GM06990 (cell line): Measurements from ENCODE around the gene SMCHD1.

ENCODE experiments used
- DNase-seq: peaks from one replicate; pipeline ENCODE4 v3.0.0-alpha.2; 2011; ENCODE audit not compliant: insufficient read length; ENCODE audit errors: extremely low read depth
- H3K27me3 ChIP-seq: replicated peaks from 2 replicates; pipeline ENCODE4 v1.6.0; 2011; ENCODE audit warnings: low read length; ENCODE audit not compliant: control insufficient read depth, insufficient read depth
- H3K36me3 ChIP-seq: 2 replicates; pipeline ENCODE4 v1.5.1; 2011; ENCODE audit warnings: low read length; ENCODE audit not compliant: control insufficient read depth, insufficient read depth
- H3K4me3 ChIP-seq: replicated peaks from 2 replicates; pipeline ENCODE4 v1.5.1; 2011; ENCODE audit warnings: low read depth, mild to moderate bottlenecking, control low read depth, low read length
- TF ChIP-seq, protein P1 (sequence below): IDR thresholded peaks from 2 replicates; pipeline ENCODE4 v1.5.1; 2011; ENCODE audit warnings: low read length, control low read depth, mild to moderate bottlenecking, inconsistent platforms; ENCODE audit not compliant: insufficient read depth, poor library complexity, severe bottlenecking

The SMCHD1 gene

DNA sequence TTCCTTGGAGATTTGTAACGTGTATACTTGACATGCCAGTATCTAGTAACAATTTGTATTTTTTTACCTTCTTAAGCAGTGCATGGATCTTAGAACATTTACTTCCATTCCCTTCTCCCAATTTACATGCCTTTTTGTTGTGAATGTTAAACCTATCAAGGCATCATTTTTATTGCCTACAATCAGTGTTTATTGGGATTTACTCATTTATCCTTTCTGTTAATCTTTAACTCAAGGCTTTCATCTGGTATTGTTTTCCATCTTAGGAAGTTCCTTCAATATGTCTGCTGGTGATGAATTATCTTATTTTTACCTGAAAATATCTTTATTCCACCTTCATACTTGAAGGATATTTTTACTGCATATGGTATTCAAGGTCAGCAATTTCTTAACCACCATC is 102.8 kb downstream of the SMCHD1 start:
- TF ChIP-seq, protein P1, sequence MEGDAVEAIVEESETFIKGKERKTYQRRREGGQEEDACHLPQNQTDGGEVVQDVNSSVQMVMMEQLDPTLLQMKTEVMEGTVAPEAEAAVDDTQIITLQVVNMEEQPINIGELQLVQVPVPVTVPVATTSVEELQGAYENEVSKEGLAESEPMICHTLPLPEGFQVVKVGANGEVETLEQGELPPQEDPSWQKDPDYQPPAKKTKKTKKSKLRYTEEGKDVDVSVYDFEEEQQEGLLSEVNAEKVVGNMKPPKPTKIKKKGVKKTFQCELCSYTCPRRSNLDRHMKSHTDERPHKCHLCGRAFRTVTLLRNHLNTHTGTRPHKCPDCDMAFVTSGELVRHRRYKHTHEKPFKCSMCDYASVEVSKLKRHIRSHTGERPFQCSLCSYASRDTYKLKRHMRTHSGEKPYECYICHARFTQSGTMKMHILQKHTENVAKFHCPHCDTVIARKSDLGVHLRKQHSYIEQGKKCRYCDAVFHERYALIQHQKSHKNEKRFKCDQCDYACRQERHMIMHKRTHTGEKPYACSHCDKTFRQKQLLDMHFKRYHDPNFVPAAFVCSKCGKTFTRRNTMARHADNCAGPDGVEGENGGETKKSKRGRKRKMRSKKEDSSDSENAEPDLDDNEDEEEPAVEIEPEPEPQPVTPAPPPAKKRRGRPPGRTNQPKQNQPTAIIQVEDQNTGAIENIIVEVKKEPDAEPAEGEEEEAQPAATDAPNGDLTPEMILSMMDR: no peak
- Histone ChIP-seq H3K4me3 (no peak overlapping the region), H3K27me3 (no peaks in the 10 kb centered on the region), H3K36me3 (peaks cover 7% of the 10 kb centered on the region)
- no peak for DNase-seq

DNA sequence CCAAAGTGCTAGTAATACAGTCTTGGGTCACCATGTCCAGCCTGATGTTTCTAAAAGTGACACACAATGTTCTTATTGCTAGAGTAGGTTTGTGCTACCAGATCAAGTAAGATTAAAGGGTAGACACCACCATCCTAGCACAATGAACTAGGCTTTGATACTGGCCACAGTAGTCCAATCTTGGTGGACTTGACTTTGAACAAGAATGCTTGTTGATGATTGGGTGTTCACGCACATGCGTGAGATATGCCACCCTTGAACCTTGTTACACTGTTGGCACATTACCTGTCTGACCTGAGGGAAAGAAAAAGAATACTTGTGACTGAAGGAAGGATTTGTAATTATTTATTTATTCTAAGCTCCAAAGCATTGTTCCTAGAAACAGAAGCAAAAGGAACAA is 119.1 kb downstream of the SMCHD1 start:
- Histone ChIP-seq H3K4me3 (no peak overlapping the region), H3K36me3 (peaks cover 7% of the 10 kb centered on the region), H3K27me3 (no peaks in the 10 kb centered on the region)
- TF ChIP-seq, protein P1: no peak
- no peak for DNase-seq

DNA sequence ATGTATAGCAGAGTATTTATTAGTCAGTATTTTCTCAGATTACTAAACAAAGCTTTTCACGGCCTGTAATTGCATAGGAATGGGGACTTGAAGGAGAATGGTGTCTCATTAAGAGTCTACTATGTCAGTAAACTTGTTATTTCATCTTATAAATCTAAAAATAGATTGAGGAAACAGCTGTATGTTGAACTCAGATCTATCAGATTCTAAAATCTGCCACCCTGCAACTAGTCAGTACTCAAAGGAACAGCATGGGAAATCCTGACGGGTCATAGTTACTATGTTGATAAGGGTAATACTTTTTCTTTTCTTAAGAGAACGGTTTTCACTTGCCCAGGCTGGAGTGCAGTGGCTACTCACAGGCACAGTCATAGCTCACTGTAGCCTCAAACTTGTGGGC is 121.1 kb downstream of the SMCHD1 start:
- Histone ChIP-seq H3K27me3 (no peaks in the 10 kb centered on the region), H3K36me3 (peaks cover 9% of the 10 kb centered on the region), H3K4me3 (no peak overlapping the region)
- DNase-seq: no peak
- TF ChIP-seq, protein P1: no peak

DNA sequence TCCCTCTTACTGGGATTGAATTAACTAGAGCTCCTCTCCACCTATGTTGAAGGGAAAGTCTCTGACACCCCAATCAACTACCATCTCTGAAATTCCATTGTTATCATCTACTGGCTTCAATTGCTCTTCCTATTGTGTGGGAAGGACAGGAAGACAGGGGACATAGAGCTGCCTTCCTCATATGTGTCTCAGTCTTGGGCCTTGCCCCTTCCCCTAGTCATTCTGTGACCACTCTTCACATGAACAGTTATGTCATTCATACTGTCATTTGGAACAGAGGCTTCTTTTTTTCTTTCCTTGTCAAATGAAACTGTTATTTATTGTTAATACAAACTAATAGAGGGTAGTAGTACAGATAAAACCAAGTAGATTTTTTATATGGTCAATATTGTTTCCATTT is 121.7 kb downstream of the SMCHD1 start:
- TF ChIP-seq, protein P1: no peak
- H3K36me3 ChIP-seq: peaks cover 9% of the 10 kb centered on the region
- H3K4me3 ChIP-seq: no peak overlapping the region
- DNase-seq: no peak
- no peaks in the 10 kb centered on the region for H3K27me3 ChIP-seq

DNA sequence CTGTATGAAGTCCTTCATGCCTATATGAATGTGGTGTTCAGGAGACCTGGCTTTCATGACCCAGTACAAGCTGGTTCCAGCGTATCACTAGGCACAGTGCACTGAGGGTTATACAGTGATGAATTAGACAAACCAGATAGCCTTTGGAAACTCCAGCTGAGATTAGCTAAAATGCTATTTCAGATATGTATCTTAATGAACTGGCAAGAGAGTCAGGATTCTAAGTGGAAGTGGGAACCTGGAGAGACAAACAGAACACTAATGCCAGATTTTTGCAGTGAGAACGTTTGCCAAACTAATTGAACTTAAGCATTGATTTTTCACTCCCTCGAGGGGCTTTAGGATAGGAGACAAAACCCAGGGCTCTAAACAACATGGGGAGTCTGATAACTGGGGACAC is 125.2 kb downstream of the SMCHD1 start:
- H3K27me3 ChIP-seq: no peaks in the 10 kb centered on the region
- peaks cover 4% of the 10 kb centered on the region for H3K36me3 ChIP-seq
- TF ChIP-seq, protein P1: no peak
- H3K4me3 ChIP-seq: no peak overlapping the region
- no peak for DNase-seq

DNA sequence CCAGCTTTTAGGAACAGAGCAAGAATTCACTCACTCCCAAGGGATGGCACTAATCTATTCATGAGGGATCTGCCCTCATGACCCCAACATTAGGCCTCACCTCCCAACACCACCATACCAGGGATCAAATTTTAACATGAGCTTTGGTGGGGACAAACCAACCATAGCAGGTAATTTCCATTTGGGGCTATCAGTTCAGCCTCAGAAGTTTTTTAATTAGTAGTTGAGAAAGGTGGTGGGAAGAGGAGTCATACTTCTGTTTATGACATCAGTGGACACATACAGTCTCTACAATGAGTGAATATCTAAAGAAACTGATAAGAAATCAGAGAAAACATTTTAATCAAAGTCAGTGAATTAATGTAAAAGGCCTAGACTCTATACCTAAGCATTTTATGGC is 131.7 kb downstream of the SMCHD1 start:
- H3K4me3 ChIP-seq: no peak overlapping the region
- TF ChIP-seq, protein P1: no peak
- peaks cover 1% of the 10 kb centered on the region for H3K36me3 ChIP-seq
- H3K27me3 ChIP-seq: no peaks in the 10 kb centered on the region
- DNase-seq: no peak
